GM03348 (cell line): ENCODE data around the gene ZC3H12C.

Source experiments
- DNase-seq: peaks from one replicate; pipeline ENCODE4 v3.0.0; 2012; ENCODE audit warnings: low spot score

The ZC3H12C gene

GRCh38 chr11:110077346-110077745 is 15.8 kb upstream of the ZC3H12C start:
- DNase-seq = no peak

GRCh38 chr11:110077831-110078325 is 15.3 kb upstream of the ZC3H12C start:
- peak; percentile 52 for DNase-seq

- no peak for DNase-seq
These were observed 14.2 kb upstream of the ZC3H12C start for GRCh38 chr11:110078923-110079544.

DNA sequence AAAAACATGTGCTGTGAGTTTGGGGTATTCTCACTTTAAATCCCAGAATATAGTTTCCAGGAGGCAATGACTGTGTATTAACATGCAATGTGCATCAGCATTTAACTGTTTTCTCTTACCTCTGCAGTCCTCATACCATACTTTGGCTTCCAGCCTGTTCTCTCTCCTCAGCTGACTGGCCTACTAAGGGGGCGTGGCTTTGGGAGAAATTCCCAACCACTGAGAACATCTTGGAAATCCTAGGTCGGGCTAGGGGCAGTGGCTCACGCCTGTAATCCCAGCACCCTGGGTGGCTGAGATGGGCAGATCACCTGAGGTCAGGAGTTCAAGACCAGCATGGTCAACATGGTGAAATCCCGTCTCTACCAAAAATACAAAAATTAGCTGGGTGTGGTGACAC is 13.5 kb upstream of the ZC3H12C start:
- no peak for DNase-seq

DNA sequence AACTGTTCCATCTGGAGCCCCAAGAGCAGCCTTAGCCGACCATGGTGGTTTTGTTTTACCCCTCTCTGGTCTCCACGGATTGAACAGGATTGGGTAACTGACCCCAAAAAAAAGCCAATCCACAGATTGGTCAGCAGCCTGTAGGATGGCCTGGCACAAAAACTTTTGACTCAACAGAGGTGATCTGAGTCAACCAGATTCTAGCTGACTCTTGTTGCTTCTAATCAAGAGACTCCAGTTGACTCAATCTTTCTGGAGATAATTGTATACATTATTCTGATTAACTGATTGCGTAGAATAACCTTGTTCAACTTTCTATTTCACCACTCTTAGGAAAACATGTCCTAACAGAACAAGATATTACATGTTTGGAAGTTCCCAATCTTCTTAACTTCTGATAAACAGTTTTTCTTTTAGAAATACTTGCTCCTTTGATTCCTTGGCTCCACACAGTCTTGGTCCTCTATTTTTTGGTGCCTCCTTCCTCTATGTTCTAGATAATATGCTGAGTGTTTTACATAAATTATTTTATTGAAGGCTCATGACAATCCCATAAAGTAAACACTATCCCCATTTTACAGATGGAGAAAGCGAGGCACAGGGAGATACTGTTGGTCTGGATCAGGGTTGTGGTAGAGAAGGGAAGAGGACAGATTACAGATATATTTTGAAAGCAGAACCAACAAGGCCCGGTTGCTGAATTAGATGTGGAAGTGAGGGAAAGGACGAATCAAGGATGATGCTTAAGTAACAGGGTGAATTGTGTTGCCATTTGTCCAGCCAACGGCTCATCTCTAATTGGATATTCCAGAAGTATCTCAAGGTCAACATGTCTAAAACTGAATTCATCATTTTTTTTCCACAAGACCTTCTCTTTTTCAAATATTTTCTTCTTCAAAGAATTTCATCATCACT is 11.5 kb upstream of the ZC3H12C start:
- DNase-seq = no peak

- no peak for DNase-seq
These were observed 10.3 kb upstream of the ZC3H12C start for GRCh38 chr11:110082899-110083298.

- DNase-seq = no peak
These were observed 7.8 kb upstream of the ZC3H12C start for GRCh38 chr11:110085255-110085838.

- peak; percentile 27 for DNase-seq
These were observed 6.3 kb upstream of the ZC3H12C start for GRCh38 chr11:110086892-110087309.

- DNase-seq = peak; percentile 35
These were observed 5.2 kb upstream of the ZC3H12C start for GRCh38 chr11:110087812-110088534.

DNA sequence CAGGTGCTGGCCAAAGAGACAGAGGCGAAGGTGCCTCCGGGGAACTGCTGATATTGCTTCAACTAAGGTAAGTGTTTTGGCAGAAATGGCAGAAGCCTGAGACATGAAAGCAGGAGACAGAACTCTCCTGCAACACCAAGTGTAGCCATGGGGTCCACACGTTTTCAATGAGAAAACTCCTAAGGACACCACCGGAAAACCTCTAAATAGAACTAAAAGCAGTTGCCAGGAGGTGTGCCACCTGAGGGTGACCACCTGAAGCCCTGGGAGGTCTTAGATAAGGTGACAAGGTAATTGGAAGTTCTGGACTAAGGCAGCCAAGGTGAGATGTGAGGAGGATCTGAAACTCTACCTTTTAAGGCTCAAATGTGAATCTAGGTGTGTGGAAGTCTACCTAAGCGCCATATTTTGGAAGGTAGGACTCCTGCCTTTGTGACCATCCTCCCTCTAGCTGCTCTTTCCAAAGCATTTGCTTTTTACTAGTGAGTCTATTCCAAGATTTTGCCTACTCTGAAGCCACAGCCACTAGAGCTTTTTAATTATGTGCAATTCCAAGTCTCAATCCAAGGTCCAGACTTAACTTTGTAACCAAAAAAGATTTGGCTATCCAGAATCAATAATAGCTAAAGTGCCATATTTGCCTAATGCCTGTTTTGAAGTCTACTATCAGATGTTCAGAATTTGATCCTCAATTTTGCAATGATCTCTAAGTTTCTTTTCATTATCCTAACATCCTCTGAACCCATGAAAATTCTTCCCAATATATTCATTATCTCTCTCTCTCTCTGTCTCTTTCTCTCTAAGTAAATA is 4.5 kb upstream of the ZC3H12C start:
- no peak for DNase-seq

DNA sequence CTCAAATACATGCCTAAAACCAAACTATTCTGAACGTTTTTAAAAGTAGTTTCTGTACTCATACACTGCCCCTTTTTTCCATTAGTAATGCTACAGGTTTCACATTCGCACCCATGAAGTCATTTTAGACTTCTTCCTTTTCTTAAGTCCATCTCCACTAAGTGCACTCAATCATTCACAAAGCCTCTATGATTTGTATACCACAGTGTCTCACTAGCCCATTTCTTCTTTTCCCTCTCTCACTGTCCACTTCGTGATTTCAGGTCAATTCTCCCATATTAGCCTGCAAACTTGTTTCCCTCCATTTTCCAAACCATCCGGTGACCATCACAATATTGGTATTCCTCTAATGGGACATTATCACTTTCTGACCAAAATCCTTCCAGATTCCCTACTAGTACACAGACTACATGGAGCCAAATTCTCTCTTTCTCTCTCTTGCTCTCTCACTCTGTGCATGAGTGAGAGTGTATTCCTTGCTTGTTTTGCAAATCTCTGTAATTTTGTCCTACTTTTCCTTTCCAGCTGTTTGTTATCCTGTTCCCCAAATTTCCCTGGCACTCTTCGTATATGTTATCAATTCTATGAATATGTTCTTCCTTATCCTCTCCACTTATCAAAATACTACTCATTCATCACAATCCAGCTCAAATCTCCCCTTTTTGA is 3.4 kb upstream of the ZC3H12C start:
- DNase-seq = no peak

- DNase-seq = no peak
These were observed 2.6 kb upstream of the ZC3H12C start for GRCh38 chr11:110090466-110091026.

DNA sequence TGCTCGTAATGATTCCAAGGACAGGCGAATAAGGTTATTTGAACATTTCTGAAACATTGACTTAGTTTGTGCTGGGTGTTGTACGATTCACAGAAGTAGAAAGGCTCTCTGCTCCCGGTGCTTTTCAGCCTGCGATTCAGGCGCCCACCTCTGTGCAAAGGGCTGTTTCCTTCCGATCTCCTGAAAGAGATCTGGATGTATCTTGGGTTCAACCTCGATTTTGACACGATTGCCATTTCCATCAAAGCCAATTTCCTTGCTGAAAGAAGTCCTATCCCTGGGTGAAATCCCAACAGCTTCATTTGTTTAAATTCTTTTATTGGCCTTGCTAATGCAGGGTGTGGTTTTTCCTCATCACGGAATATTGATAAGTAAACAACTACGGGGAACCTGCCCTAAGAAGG is 1.1 kb upstream of the ZC3H12C start:
- peak; percentile 4 for DNase-seq

GRCh38 chr11:110093407-110094297 is 460 bp downstream of the ZC3H12C start:
- DNase-seq = peak; percentile 70

DNA sequence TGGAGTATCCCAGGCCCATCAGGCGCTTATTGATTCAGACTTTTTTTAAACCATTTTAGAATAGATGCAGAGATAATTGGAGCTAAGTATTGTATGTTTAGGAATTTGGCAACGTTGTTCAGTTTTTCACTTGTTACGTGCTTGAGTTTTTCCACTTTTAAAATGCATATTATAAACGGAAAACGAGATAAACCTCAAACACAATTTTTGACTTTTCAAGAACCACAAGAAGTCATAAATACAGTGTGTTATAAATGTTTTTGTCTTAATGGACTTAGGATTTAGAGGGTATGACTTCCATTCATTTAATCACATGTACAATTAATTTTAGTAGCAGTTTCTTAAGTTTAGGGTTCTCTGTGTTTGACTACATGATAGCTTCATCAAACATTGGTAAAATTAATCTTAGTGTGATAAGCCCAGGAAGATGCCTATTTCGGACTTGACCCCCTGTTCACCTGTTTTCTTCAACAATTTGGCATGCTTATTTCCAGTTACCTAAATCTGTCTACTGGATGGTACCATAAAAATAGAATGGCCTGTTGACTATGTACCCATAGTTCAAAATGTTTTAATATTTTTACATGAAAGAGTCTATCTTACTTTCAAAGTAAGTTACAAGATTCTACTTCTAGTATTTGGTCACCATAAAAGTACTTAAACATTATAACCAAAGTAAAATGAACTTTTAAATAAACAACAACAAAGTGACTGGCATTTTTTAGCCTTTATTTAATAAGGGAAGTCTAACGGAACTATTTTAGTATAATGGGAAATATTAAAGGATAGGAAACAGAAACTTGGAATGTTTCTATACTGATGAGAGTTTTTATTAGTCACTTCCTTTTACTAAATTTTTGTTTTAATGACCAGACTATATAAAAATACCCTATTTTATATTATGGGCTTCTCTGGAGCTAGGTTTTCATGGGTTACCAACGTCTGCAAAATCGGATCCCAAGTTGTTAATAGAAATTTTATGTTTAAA is 1.4 kb downstream of the ZC3H12C start:
- no peak for DNase-seq

DNA sequence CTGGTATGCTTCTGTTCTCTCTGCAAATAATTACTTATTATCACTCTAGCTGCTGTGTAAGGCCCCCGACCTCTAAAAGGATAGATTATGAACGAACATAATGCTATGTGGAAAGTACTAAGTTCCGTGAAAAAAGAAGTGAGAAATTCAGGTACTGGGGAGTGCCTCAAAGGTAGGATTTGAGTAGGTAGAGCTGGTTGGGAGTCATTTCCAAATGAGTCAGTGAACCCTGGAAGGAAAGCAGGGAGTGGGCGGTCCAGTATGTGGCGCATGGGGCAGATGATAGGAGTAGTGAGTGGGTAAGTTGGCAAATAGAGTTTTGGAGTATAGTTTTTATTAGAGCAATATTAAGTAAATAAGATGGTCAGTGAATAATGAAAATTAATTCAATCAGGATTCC is 2.4 kb downstream of the ZC3H12C start:
- no peak for DNase-seq

DNA sequence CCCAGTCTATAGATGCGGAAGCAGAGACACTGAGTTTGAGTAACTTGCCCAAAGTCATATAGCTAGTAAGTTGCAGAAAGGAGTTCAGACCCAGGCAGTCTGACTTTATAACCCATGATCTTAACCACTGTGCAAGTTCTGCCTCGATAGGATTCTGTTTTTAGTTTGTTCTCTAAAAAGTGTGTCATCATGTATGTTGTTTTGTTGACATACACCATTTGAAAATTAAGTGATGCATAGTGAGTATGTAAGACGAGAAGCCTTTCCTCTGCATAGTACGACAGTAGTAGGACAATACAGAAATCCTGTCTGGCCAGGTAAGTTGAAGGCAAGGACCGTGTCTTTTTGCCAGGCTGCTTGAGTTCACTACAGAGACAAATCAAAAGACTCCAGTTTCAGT is 3.3 kb downstream of the ZC3H12C start:
- DNase-seq = no peak

DNA sequence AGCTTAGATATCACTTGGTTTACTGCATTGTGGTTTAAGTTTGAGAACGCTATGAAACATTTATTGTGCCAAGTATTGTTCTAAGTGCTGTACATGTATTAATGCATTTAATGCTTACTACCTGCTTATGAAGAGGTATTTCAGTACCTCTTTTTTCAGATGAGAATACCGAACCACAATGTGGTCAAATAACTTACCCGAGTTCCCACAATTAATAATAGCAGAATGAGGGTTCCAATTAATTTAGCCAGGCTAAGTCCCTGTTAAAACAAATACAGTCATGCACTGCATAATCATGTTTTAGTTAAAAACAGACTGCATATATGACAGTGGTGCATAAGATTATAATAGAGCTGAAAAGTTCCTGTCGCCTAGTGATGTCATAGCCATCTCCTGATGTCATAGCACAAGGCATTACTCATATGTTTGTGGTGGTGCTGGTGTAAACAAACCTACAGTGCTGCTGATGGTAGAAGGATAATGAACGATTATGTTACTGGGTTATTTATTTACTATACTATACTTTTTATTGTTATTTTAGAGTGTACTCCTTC is 4.3 kb downstream of the ZC3H12C start:
- DNase-seq = no peak
